Measurements from ENCODE around the gene SLC30A3.
A peak's percentile ranks its signal among the peaks of the same experiment; 100 is the strongest.

SLC30A3 gene

GRCh38 chr2:27222407-27222806 lies 40.4 kb downstream of the SLC30A3 start:
- no peak for DNase-seq

GRCh38 chr2:27221166-27221565 lies 41.7 kb downstream of the SLC30A3 start:
- no peak for DNase-seq

DNA sequence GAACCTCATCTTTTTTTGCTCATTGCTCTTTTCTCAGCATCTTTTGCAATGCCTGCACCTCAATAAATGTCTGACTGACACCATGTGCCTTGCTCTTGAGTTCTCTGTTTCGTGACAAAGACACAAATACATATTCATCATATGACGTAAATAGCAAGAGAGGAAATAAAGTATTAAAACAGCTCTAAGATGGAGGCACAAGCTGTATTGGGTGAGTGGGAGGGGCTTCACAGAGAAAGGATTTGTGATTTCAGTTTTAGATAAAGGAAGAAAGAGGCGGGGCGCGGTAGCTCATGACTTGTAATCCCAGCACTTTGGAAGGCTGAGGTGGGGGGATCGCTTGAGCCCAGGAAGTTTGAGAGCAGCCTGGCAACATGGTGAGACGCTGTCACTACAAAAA lies 42.8 kb downstream of the SLC30A3 start:
- no peak for DNase-seq

- DNase-seq, result no peak
Measured at GRCh38 chr2:27219091-27219490, 43.8 kb downstream of the SLC30A3 start.

DNA sequence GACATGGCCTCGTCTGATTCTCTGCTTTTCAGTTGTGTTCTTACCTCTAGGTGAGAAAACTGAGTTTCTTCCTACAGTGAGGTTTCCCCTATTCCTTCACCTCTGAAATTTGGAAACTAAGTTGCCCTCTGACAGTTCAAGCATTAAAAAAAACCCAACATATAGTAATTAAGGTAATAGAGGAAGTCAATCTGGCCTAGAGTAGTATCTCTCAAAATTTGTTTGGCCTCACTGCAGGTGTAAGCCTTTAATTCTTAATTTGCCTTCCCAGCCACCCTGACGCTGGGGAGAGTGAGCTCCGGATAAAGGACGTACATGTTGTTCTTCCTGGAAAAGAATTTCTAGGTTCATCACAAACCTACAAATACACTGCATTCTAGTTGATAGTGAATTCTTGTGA lies 44.2 kb downstream of the SLC30A3 start:
- DNase-seq, result no peak

GRCh38 chr2:27217173-27218121 lies 45.4 kb downstream of the SLC30A3 start, which contains the start of gene CAD:
Gene CAD, plus strand, starts transcription at chr2:27217369. Its CDS starts 183 bp downstream, at chr2:27217552.
- DNase-seq, result peak; percentile 87

- no peak for DNase-seq
Measured at GRCh38 chr2:27216416-27217137, 46.3 kb downstream of the SLC30A3 start.

DNA sequence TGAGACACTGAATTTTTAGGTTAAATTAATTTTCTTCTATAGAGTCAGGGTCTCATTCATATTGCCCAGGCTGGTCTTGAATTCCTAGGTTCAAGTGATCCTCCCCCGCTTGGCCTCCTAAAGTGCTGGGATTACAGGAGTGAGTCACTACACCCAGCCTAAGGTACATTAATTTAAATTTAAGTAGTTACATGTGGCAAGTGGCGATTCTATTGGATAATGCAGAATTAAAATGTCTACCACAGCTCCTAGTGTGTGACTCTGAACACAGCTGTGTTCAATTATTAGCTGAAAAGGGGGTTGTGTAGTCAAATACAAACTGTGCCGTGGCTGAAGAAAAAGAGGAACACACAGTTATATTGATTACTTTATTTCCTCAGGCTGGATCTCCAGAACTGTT lies 47.9 kb downstream of the SLC30A3 start:
- no peak for DNase-seq

DNA sequence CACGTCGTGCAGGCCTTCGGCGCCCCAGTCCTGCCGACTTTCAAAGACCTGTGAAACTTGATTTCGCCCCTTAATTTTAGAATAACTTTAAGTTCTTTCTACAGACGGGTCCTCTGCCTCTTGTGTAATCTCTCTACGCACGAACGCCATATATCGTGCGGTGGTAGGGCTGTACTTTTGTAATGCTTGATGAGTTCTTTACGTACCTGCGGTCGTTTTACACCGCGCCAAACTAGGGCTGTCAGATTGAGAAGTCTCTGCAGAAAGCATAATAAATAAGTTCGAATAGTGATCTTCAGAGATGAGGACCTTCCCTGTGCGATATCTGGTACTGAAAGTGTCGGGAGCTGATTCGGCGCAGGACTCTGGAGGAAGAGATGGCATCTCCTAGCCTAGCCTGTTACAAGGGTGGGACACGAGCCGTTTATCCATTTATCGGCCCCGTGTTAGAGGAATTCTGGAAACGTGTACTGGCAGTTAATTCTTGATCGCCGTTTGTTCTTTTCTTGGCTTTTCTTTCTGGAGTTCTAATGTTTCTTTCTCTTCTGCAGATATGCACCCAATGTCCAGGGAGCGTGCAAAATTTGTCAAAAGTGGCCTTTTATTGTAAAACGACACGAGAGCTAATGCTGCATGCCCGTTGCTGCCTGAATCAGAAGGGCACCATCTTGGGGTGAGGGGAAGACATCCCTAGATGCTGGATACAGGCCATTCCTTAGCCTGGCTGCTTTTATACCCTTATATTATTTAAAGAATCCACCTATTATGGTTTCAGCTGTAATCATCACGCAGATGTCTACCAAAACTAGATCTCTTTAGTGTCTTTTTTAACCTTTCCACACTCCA lies 50.0 kb downstream of the SLC30A3 start:
- DNase-seq, result no peak

DNA sequence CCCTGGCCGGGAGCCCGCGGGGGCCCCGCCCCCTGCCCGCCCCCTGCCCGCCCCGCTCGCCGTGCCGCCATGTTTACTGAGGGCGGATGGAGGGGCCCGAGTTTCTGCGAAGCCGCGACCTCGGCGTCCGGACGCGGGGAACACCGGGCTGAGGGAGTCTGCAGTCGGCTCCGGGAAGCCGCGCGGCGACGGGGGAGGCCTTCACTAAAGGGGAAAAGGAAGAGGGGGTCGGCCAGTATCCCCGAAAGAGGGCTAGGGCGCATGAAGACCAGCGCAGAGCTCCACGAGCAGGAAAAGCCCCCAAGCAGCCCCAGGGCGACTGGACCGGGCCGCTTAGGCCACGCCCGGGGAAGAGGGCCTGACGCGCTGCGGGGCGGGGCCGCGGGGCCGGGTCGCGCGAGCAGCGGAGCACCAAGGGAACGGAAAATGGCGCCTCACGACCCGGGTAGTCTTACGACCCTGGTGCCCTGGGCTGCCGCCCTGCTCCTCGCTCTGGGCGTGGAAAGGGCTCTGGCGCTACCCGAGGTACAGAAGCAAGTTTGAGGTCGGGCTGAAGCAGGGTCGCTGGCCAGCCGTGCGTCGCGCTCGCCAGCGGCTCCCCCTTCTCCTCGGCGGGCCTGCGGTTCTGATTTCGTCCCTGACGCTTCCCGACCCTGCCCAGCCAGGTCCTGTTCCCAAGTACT lies 50.8 kb downstream of the SLC30A3 start, which contains the start of the genes ATRAID and SLC5A6:
Gene ATRAID (plus strand): TSS at position 99 of the 683 bp plus-strand sequence. CDS start 328 bp downstream, at position 427.
Gene SLC5A6 (minus strand): TSS at position 326 of the 683 bp plus-strand sequence. CDS start 4,618 bp downstream, outside the sequence.
- peak; percentile 80 for DNase-seq

- DNase-seq, result peak; percentile 42
Measured at GRCh38 chr2:27211241-27211942, 51.5 kb downstream of the SLC30A3 start.

DNA sequence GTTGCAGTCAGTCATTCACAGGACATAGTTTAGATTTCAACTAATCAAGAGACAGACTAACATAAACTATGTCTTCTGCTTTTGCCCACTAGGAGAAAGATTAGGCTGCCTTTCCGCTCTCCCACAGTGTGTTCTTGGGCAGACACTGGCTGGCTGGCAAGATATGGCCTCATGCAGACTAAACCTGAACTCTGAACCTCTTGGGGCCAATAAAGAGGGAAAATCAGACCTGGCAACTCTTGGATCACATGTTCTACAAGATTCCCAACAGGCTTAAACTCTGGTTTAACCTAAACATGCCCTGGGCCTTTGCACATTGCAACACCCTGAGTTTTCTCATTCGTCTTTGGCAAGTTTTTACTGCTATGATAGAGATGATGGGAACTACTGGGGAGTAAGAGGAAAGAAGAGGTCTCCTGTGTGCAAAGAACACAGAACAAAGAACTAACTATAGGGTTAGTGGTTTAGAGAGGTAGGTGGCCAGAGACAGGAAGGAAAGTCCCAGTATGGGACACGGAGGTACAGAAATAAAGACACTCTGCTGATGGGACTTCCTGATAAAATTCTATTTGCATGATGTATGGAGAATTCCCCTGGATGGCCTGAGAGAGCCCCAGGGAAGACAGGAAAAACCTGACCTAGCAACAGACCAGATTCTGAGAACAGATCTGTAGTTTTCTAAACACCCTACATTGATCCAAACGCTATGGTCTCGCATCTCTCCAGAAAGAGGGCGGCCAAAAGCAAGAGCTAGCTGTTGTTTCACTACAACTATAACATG lies 53.0 kb downstream of the SLC30A3 start:
- DNase-seq, result no peak

- no peak for DNase-seq
Measured at GRCh38 chr2:27208486-27209050, 54.3 kb downstream of the SLC30A3 start.

DNA sequence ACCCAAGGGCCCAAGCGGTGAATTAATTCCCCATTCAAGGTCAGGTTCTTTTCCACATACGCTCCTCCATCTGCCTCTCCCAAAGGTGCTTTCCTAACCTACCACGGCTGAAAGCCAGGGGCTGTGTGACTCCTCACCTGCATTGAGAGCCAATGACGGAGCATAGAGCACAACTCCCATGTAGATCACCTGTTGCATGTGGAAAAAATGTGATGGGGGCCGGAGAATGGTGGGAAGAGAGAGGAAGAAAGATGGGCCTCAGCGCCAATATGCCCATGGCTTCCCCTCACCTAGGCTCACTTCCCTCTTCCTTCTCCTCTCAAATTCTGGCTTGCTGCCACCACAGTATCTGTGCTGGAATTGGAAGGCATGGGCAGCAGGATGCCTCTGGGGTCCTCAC lies 56.5 kb downstream of the SLC30A3 start:
- DNase-seq, result no peak

- no peak for DNase-seq
Measured at GRCh38 chr2:27205206-27205605, 57.6 kb downstream of the SLC30A3 start.

DNA sequence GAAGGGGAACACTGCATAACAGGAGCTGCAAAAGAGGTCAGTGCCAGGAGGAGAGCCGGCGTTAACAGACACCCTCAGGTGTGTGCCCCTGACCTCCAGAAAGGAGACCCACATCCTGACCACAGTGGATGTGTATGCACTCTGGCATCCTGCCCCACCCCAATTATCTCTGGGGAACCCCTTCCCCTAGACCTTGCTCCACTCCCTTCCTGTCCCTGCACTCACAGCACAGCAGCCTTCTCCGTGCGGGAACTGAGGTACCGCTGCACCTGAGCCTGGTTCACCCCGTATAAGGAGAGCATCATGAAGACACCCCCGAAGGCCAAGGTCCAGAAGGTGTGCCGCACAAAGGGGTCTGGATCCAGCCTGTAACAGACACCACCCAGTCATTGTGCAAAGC lies 58.3 kb downstream of the SLC30A3 start:
- DNase-seq, result no peak

DNA sequence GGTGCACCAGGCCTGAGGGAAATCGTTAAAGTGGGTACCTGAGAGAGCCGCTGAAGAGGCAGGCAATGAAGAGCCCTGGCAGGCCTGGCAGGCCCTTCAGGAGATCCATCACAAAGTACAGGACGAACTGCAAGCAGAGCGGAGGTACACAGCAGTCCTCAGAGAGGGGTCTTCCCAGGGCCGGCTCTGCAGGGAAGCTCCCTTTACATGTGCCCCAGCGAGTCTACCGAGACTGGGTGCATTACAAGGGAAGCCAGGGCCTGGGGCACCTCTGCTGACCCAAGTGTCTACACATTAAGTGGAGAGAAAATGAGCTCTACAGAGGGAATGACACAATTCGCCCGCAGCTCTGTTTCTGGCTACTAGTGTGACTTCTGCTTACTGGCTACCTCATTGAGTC lies 59.1 kb downstream of the SLC30A3 start:
- no peak for DNase-seq

Data from NCI-H510A (cell line).